Adrenal gland (tissue), 12 donors: ENCODE data around the gene RAB21. TPM values are rescaled to one million over a fixed set of nuclear protein-coding genes. Genes with fewer than 3 reads are reported as not detected.
A peak's percentile ranks its signal among the peaks of the same experiment; 100 is the strongest.

ENCODE experiments used
- DNase-seq, 7 donors: peaks; one replicate each; pipeline ENCODE4 v3.0.0-alpha.2; 2019 to 2020
- H3K27ac ChIP-seq, 5 donors: fragments of 200-600 bp; sonication (generic) in 4 of 5; 1 replicate in 3 of 5; 2 replicates in 2 of 5; pipeline versions ENCODE4 v1.5.1 to v1.8.0; 2016 to 2020; ENCODE audit warnings: mild to moderate bottlenecking in 1 of 5
- H3K27me3 ChIP-seq: fragments of 200-600 bp; 2 replicates; pipeline ENCODE4 v1.8.0; 2021
- H3K36me3 ChIP-seq, 2 donors: fragments of 200-600 bp; replicated peaks in 1 of 2; 1 replicate in 1 of 2; 2 replicates in 1 of 2; pipeline versions ENCODE4 v1.5.1 to v1.8.0; 2018 to 2022
- H3K4me1 ChIP-seq, 2 donors: fragments of 200-600 bp; replicated peaks in 1 of 2; 1 replicate in 1 of 2; 2 replicates in 1 of 2; pipeline versions ENCODE4 v1.5.1 to v1.8.0; 2018 to 2021
- H3K4me3 ChIP-seq, 4 donors: fragments of 200-600 bp; sonication (generic) in 3 of 4; one replicate each; pipeline ENCODE4 v1.5.1; 2016 to 2018
- H3K9me3 ChIP-seq, 3 donors: fragments of 200-600 bp; sonication (generic) in 1 of 3; replicated peaks in 1 of 3; 1 replicate in 2 of 3; 2 replicates in 1 of 3; pipeline versions ENCODE4 v1.5.1 to v1.8.0; 2016 to 2021
- CTCF ChIP-seq, 6 experiments: fragments of 450-650 bp in 4 of 6; fragments of 200-600 bp in 2 of 6; sonication (generic) in 1 of 6; IDR thresholded peaks; 1 replicate in 5 of 6; 2 replicates in 1 of 6; pipeline versions ENCODE4 v1.5.1 to v1.8.0; 2016 to 2021; ENCODE audit warnings: antibody characterized with exemption in 6 of 6, mild to moderate bottlenecking in 2 of 6, moderate library complexity in 1 of 6
- POLR2A ChIP-seq, 2 donors: fragments of 450-650 bp; IDR thresholded peaks; one replicate each; pipeline ENCODE4 v1.6.1; 2017; ENCODE audit warnings: antibody characterized with exemption in 2 of 2, mild to moderate bottlenecking in 2 of 2, moderate library complexity in 1 of 2
- WGBS, 4 donors: extraction: QIAGEN DNeasy Blood & Tissue Kit in 2 of 4; methylation state at CpG; one replicate each; pipeline versions ENCODE4 v1.1.5 to v1.1.7; 2013 to 2017; 5-methylcytosine and 5-hydroxymethylcytosine counted together
- intact Hi-C, 2 donors: fragments of 100-400 bp; cut with DNase I; formaldehyde crosslinking; loops; one replicate each; pipeline versions ENCODE4 v1.14.1 to v1.15.0; 2022 to 2023
- polyA plus RNA-seq, 3 donors: library from polyadenylated mRNA; stranded (reverse); fragments of 200-250 nt in 2 of 3; fragments of 350-450 nt in 1 of 3; fragmentation: Illumina TruSeq in 1 of 3; extraction: RNeasy Lipid Tissue Mini Kit (QIAGEN cat#74804) in 1 of 3; gene quantifications; one replicate each; pipeline ENCODE4 v1.2.3, GENCODE V29; 2013 to 2014
- total RNA-seq, 9 donors: library from RNA; depleted of rRNA in 4 of 9; stranded (reverse); fragments of >200 nt in 4 of 9; fragments of 120-200 nt in 1 of 9; fragmentation: NEBNext Ultra II Directional in 1 of 9; extraction: Animal tissue kit (Norgen Biotek cat#: 25700) in 1 of 9; gene quantifications; one replicate each; pipeline versions ENCODE4 v1.1.0 to v1.2.4, GENCODE V29; 2013 to 2023
- donor health status: healthy with polysubstance abuse.
- donor health status: Bipolar disorder and iron deficiency.
- donor health status: DM: yes; HTN: yes; CAD: no.
- donor health status: DM: no; HTN: no; CAD: no.
- donor health status: DM: no; HTN: no; CAD: no.
- donor health status: DM: yes; HTN: yes; CAD: no.

The RAB21 gene
- total and polyA plus RNA-seq, 12 donors: 8.6 to 123 (median 58.9) TPM

GRCh38 chr12:71710276-71711125 lies 44.2 kb upstream of the RAB21 start:
- no peaks in the 10 kb centered on the region for H3K36me3 ChIP-seq
- no peak overlapping the region for H3K4me3 ChIP-seq
- DNase-seq: peak in 1 of 7 donors; percentile 14
- no peaks in the 10 kb centered on the region for H3K4me1 ChIP-seq
- no peaks in the 10 kb centered on the region for H3K27me3 ChIP-seq
- peaks cover 4 to 13% (median 8%) of the 10 kb centered on the region in 3 donors for H3K9me3 ChIP-seq
- 90 to 93% (median 91%) methylated on average over 7 of the region's 7 CpGs for WGBS, 4 donors
- intact Hi-C loops: no loop called here
- H3K27ac ChIP-seq: no peak overlapping the region
- TF ChIP-seq CTCF (IDR thresholded peaks at IDR 0.05) (no peak), POLR2A (IDR thresholded peaks at IDR 0.05) (no peak)

DNA sequence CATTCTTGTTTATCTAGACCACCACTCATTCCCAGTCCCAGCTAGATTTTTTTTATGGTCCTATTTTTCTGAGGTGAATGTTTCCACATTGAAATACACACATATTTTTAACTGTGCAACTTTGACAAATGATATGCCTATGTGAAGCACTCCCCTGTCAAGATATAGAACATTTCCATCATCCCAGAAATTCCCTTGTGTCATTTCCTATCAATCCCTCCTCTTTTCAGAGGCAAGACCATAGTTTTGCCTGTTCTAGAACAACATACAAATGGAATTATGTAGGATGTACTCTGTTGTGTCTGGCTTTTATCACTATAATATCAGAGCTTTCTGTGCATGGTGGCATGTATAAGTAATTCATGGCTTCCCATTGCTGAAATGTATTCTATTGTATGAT lies 36.1 kb upstream of the RAB21 start:
- Histone ChIP-seq H3K36me3 (no peaks in the 10 kb centered on the region), H3K9me3 (peaks cover 1 to 8% (median 1%) of the 10 kb centered on the region in 3 donors), H3K4me3 (no peak overlapping the region), H3K27ac (no peak overlapping the region), H3K27me3 (no peaks in the 10 kb centered on the region), H3K4me1 (no peaks in the 10 kb centered on the region)
- intact Hi-C loops: no loop called here
- TF ChIP-seq CTCF (IDR thresholded peaks at IDR 0.05): no peak
- DNase-seq: no peak

DNA sequence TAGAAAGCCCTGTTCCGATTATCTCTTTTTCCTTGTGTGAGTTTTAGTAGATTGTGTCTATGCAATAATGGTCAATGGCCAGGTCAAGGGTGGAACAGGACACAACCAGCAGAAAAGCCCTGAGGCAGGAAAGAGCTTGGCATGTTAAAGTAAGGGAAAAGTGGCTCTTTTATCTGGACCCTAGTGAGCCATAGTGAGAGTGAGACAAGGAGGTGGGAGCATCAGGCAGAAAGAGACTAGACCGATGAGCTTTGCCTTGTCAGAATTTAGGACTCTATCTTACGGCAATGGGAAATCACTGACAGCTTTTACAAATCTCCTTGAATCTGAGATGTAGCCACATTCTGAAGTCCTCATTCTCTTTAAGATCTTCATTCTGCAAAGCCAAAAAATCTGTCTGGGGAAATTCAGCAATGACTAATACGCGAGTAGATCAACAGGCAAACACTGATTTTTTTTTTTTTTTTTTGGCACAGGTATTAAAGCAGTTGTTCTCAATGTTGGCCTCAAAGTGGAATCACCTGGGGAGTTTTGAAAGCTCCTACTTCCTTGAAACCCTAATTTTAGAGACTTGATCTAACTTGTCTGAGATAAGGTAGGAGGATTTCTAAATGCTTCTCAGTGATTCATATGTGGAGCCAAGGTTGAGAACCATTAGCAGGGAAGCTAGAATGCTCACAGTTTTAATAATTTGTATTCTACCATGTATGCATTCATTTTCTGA lies 34.9 kb upstream of the RAB21 start:
- no peak for TF ChIP-seq POLR2A (IDR thresholded peaks at IDR 0.05)
- TF ChIP-seq CTCF (IDR thresholded peaks at IDR 0.05): no peak
- no peaks in the 10 kb centered on the region for H3K9me3 ChIP-seq
- H3K27ac ChIP-seq: no peak overlapping the region
- intact Hi-C loops: no loop called here
- no peak for DNase-seq
- no peaks in the 10 kb centered on the region for H3K4me1 ChIP-seq
- no peaks in the 10 kb centered on the region for H3K36me3 ChIP-seq
- WGBS, 4 donors: 81 to 89% (median 84%) methylated on average over 5 of the region's 5 CpGs
- H3K4me3 ChIP-seq: no peak overlapping the region
- no peaks in the 10 kb centered on the region for H3K27me3 ChIP-seq

- no peaks in the 10 kb centered on the region for H3K27me3 ChIP-seq
- intact Hi-C loops: no loop called here
- no peaks in the 10 kb centered on the region for H3K4me1 ChIP-seq
- no peak for DNase-seq
- H3K36me3 ChIP-seq: no peaks in the 10 kb centered on the region
- H3K9me3 ChIP-seq: no peaks in the 10 kb centered on the region
- no peak for TF ChIP-seq CTCF (IDR thresholded peaks at IDR 0.05)
- TF ChIP-seq POLR2A (IDR thresholded peaks at IDR 0.05): no peak
- no peak overlapping the region for H3K4me3 ChIP-seq
- 80 to 98% (median 93%) methylated on average over 4 of the region's 4 CpGs for WGBS, 4 donors
- no peak overlapping the region for H3K27ac ChIP-seq
Measured at GRCh38 chr12:71721783-71722505, 32.7 kb upstream of the RAB21 start.
